ENCODE data around the gene CHORDC1. TPM values are rescaled to one million over a fixed set of nuclear protein-coding genes. Genes with fewer than 3 reads are reported as not detected.

Gene CHORDC1
- 10 to 100 TPM; 75.7 to 82.6 TPM for total RNA-seq

GRCh38 chr11:90222459-90223247 is at the start of gene CHORDC1:
Gene CHORDC1, minus strand, starts transcription at chr11:90223049. Its CDS starts 95 bp downstream, at chr11:90222954.
- CTCF ChIA-PET, result interaction anchor here (0.5 to 1.0 kb wide), 3 partner anchors 11 to 41 kb away, joined by 3 to 4 read pairs (median 3); no protein-coding TSS in a partner anchor
- peak; percentile 96 for ATAC-seq
- H3K4me3 Mint-ChIP-seq, result peak within 1 kb of the TSS; percentile 100
- intact Hi-C loops (cut with micrococcal nuclease), result no loop called here
- TF ChIP-seq, protein P1, sequence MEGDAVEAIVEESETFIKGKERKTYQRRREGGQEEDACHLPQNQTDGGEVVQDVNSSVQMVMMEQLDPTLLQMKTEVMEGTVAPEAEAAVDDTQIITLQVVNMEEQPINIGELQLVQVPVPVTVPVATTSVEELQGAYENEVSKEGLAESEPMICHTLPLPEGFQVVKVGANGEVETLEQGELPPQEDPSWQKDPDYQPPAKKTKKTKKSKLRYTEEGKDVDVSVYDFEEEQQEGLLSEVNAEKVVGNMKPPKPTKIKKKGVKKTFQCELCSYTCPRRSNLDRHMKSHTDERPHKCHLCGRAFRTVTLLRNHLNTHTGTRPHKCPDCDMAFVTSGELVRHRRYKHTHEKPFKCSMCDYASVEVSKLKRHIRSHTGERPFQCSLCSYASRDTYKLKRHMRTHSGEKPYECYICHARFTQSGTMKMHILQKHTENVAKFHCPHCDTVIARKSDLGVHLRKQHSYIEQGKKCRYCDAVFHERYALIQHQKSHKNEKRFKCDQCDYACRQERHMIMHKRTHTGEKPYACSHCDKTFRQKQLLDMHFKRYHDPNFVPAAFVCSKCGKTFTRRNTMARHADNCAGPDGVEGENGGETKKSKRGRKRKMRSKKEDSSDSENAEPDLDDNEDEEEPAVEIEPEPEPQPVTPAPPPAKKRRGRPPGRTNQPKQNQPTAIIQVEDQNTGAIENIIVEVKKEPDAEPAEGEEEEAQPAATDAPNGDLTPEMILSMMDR (IDR thresholded peaks at IDR 0.05), result no peak
- no peaks in the 10 kb centered on the region for H3K27me3 Mint-ChIP-seq
- H3K4me1 Mint-ChIP-seq (ENCODE audit: low read depth), result peaks cover 46% of the 10 kb centered on the region
- peaks cover 35% of the 10 kb centered on the region for H3K36me3 Mint-ChIP-seq (ENCODE audit: low read depth)
- no peaks in the 10 kb centered on the region for H3K9me3 Mint-ChIP-seq
- POLR2A ChIA-PET, result interaction anchor here (0.6 to 1.1 kb wide), 4 partner anchors 17 to 842 kb away, joined by 3 to 4 read pairs (median 3); no protein-coding TSS in a partner anchor
- DNase-seq, result peak; percentile 94
- peak within 1 kb of the TSS; percentile 97 for H3K27ac Mint-ChIP-seq

DNA sequence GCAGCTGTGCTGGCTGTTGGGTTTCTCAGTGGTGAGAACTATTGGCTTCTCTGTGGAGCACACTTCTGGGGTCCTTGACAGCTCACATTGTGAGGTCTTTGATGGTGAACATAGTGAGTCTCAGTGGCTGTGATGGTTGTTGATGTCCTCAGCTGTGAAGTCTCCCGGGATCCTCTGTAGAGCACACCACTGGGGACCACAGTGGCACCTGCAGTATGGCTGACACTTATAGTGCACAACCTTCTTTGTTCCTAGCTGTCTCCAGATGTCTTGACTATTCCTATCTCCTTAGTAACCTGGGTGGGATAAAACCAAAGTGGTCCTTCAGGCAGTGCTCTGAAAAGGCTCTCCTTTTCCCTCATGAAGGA is 34.3 kb upstream of the CHORDC1 start:
- TF ChIP-seq, protein P1 (IDR thresholded peaks at IDR 0.05), result no peak
- H3K27me3 Mint-ChIP-seq, result peaks cover 6% of the 10 kb centered on the region
- DNase-seq (no peak), ATAC-seq (no peak)
- no peak overlapping the region for H3K4me3 Mint-ChIP-seq
- H3K27ac Mint-ChIP-seq, result no peak overlapping the region
- H3K36me3 Mint-ChIP-seq (ENCODE audit: low read depth), result no peaks in the 10 kb centered on the region
- CTCF ChIA-PET, result interaction anchor here (1.8 kb wide), 1 partner anchor 52 kb away, joined by 7 read pairs; no protein-coding TSS in a partner anchor
- POLR2A ChIA-PET, result no interaction called here
- H3K9me3 Mint-ChIP-seq, result no peaks in the 10 kb centered on the region
- intact Hi-C loops (cut with micrococcal nuclease), result no loop called here
- H3K4me1 Mint-ChIP-seq (ENCODE audit: low read depth), result peaks cover 3% of the 10 kb centered on the region

GRCh38 chr11:90256404-90257157 is 33.7 kb upstream of the CHORDC1 start:
- H3K36me3 Mint-ChIP-seq (ENCODE audit: low read depth), result no peaks in the 10 kb centered on the region
- peaks cover 6% of the 10 kb centered on the region for H3K27me3 Mint-ChIP-seq
- ChIA-PET POLR2A (no interaction called here), CTCF (interaction anchor here (1.8 kb wide), 1 partner anchor 52 kb away, joined by 7 read pairs; no protein-coding TSS in a partner anchor)
- TF ChIP-seq, protein P1 (IDR thresholded peaks at IDR 0.05), result no peak
- H3K4me3 Mint-ChIP-seq, result no peak overlapping the region
- H3K4me1 Mint-ChIP-seq (ENCODE audit: low read depth), result peaks cover 6% of the 10 kb centered on the region
- DNase-seq (no peak), ATAC-seq (no peak)
- H3K27ac Mint-ChIP-seq, result no peak overlapping the region
- intact Hi-C loops (cut with micrococcal nuclease), result no loop called here
- no peaks in the 10 kb centered on the region for H3K9me3 Mint-ChIP-seq

DNA sequence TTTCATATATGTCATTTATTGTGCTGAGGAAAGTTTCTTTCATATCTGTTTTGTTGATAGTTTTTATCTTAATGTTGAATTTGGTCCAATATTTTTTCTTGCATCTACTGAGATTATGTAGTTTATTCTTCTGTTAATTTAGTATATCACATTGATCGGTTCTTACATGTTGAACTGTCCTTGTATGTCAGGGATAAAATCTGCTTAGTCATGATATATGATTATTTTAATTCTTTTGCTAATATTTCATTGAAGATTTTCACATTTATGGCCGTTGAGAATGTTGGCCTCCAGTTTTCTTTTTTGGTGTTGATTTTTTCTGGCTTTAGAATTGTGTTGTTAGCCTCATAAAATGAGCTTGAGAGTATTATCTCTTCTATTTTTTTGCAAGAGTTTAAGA is 31.2 kb upstream of the CHORDC1 start:
- ChIA-PET CTCF (interaction anchor here (0.6 to 1.6 kb wide), 2 partner anchors 49 to 61 kb away, joined by 3 to 5 read pairs; no protein-coding TSS in a partner anchor), POLR2A (no interaction called here)
- DNase-seq, result no peak
- no peak overlapping the region for H3K4me3 Mint-ChIP-seq
- peaks cover 8% of the 10 kb centered on the region for H3K27me3 Mint-ChIP-seq
- TF ChIP-seq, protein P1 (IDR thresholded peaks at IDR 0.05), result no peak
- H3K36me3 Mint-ChIP-seq (ENCODE audit: low read depth), result no peaks in the 10 kb centered on the region
- ATAC-seq, result no peak
- H3K9me3 Mint-ChIP-seq, result no peaks in the 10 kb centered on the region
- H3K4me1 Mint-ChIP-seq (ENCODE audit: low read depth), result peaks cover 13% of the 10 kb centered on the region
- H3K27ac Mint-ChIP-seq, result no peak overlapping the region
- intact Hi-C loops (cut with micrococcal nuclease), result no loop called here
